Stomach (tissue), 4 donors: ENCODE data around the gene CCNJL.

ENCODE experiments used
- CTCF ChIP-seq, 7 experiments: fragments of 450-650 bp in 4 of 7; fragments of 200-600 bp in 3 of 7; sonication (generic) in 3 of 7; IDR thresholded peaks; one replicate each; pipeline ENCODE4 v1.5.1; 2016 to 2019; ENCODE audit warnings: antibody characterized with exemption in 7 of 7, control low read depth in 2 of 7, mild to moderate bottlenecking in 1 of 7
- EP300 ChIP-seq: sonication (generic); formaldehyde crosslinking; IDR thresholded peaks from one replicate; pipeline ENCODE4 v1.6.1; 2017; ENCODE audit warnings: antibody characterized with exemption
- POLR2AphosphoS5 ChIP-seq, 3 donors: sonication (generic); formaldehyde crosslinking; IDR thresholded peaks; one replicate each; pipeline ENCODE4 v1.6.1; 2016; ENCODE audit warnings: antibody characterized with exemption in 3 of 3

DNA sequence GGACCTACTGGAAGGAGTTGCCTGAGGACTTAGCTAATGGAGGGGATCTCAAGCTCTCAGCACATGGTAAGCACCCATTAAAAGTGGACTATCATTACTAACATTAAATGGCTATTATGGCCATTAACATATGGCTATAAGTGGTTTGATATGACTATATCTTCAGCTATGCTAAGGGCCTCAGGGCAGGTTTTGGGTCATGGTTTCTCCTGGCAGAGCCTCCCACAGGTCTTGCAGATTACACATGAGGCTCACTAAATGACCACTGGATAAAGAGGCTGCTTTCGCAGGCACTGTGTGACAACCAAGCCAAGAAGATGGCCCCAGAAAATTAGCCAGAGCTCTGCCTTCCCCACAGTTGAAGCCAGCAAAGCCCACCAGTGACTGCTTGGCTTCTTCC, 15.4 kb downstream of the CCNJL start:
- TF ChIP-seq CTCF (IDR thresholded peaks at IDR 0.05) (no peak), EP300 (no peak), POLR2AphosphoS5 (IDR thresholded peaks at IDR 0.05) (no peak)
